H1 (cell line): ENCODE measurements around the gene SMYD5. TPM values are rescaled to one million over a fixed set of nuclear protein-coding genes. Genes with fewer than 3 reads are reported as not detected.

ENCODE experiments used
- CTBP2 ChIP-seq: IDR thresholded peaks from 2 replicates; pipeline ENCODE4 v1.7.0; 2011; ENCODE audit warnings: borderline replicate concordance, mild to moderate bottlenecking, moderate library complexity, mixed read lengths, low read length; ENCODE audit not compliant: insufficient read depth, insufficient read length
- polyA plus RNA-seq, 7 experiments: library from polyadenylated mRNA; depleted of rRNA in 3 of 7; stranded (reverse) in 5 of 7; unstranded in 2 of 7; fragments of >200 nt in 5 of 7; fragments of 200-250 nt in 2 of 7; gene quantifications; 1 replicate in 5 of 7; 2 replicates in 1 of 7; 4 replicates in 1 of 7; pipeline versions ENCODE4 v1.2.1 to v1.2.3, GENCODE V29; 2011 to 2013; ENCODE audit warnings: missing spikeins in 2 of 7, mixed read lengths in 2 of 7
- total RNA-seq: library from RNA; stranded (reverse); fragmentation: NEBNext Ultra II Directional; extraction: Animal tissue kit (Norgen Biotek cat#: 25700); gene quantifications from 2 replicates; pipeline ENCODE4 v1.2.1, GENCODE V29; 2021

The SMYD5 gene
- total and polyA plus RNA-seq, 2 of the 8 experiments (the other 6 are each of a cell fraction or from before 2014, with no cell fraction given): 35.2 to 56.7 TPM

GRCh38 chr2:73210019-73210418 is 4.0 kb upstream of the SMYD5 start (continued):
- no peak for TF ChIP-seq CTBP2
